H1 (cell line): Measurements from ENCODE around the gene MEGF9. TPM values are rescaled to one million over a fixed set of nuclear protein-coding genes. Genes with fewer than 3 reads are reported as not detected.

Experiments used
- CTCF ChIA-PET: fragments of 300-600 bp; sonication (Branson Sonifier 250); formaldehyde crosslinking; loops from one replicate; lab custom pipeline; 2021; ENCODE audit not compliant: partially characterized antibody; lab: Charles Lee
- POLR2A ChIA-PET: fragments of 300-600 bp; sonication (Branson Sonifier 250); formaldehyde crosslinking; loops from one replicate; lab custom pipeline; 2021; ENCODE audit warnings: inconsistent platforms; ENCODE audit not compliant: partially characterized antibody; lab: Charles Lee
- DNase-seq, 2 experiments: peaks; one replicate each; pipeline versions ENCODE4 v3.0.0 to v3.0.0-alpha.2; 2010 to 2022; ENCODE audit warnings: low spot score in 2 of 2, low read depth in 1 of 2, mixed read lengths in 1 of 2
- FAIRE-seq: peaks from 2 replicates; lab custom pipeline; 2011; peaks lifted over from hg19 to GRCh38; lab: Jason Lieb, UNC
- H2AFZ ChIP-seq: 2 replicates; pipeline ENCODE4 v1.8.1; 2012; ENCODE audit warnings: low read length, inconsistent platforms
- H2AK5ac ChIP-seq: 2 replicates; pipeline ENCODE4 v1.6.1; 2013; ENCODE audit warnings: low read depth, low read length
- H2BK120ac ChIP-seq: replicated peaks from 2 replicates; pipeline ENCODE3; 2013; ENCODE audit warnings: low read depth, low read length, inconsistent platforms
- H2BK12ac ChIP-seq: 2 replicates; pipeline ENCODE4 v1.6.1; 2013; ENCODE audit warnings: low read depth, low read length
- H2BK15ac ChIP-seq: 2 replicates; pipeline ENCODE4 v1.6.1; 2013; ENCODE audit warnings: low read length
- H2BK20ac ChIP-seq: 2 replicates; pipeline ENCODE4 v1.6.1; 2013; ENCODE audit warnings: low read length
- H2BK5ac ChIP-seq: 2 replicates; pipeline ENCODE4 v1.6.1; 2013; ENCODE audit warnings: low read depth, low read length
- H3K14ac ChIP-seq: 2 replicates; pipeline ENCODE4 v1.6.1; 2013; ENCODE audit warnings: inconsistent platforms; ENCODE audit not compliant: insufficient read length
- H3K18ac ChIP-seq: 2 replicates; pipeline ENCODE4 v1.6.1; 2013; ENCODE audit warnings: low read length; ENCODE audit errors: extremely low read depth
- H3K23ac ChIP-seq: 2 replicates; pipeline ENCODE4 v1.6.1; 2013; ENCODE audit warnings: inconsistent platforms; ENCODE audit not compliant: insufficient read length
- H3K23me2 ChIP-seq: 2 replicates; pipeline ENCODE4 v1.6.1; 2013; ENCODE audit warnings: low read depth, low read length
- H3K27ac ChIP-seq: 2 replicates; pipeline ENCODE4 v1.6.1; 2011; ENCODE audit warnings: low read depth, low read length, inconsistent platforms
- H3K27me3 ChIP-seq, 4 experiments: replicated peaks in 1 of 4; 1 replicate in 1 of 4; 2 replicates in 3 of 4; pipeline versions ENCODE4 v1.6.1 to v1.8.1; 2011 to 2013; ENCODE audit warnings: low read length in 3 of 4, mild to moderate bottlenecking in 3 of 4, inconsistent platforms in 2 of 4, mixed read lengths in 2 of 4, moderate library complexity in 1 of 4; ENCODE audit not compliant: control insufficient read depth in 3 of 4, insufficient read depth in 3 of 4; ENCODE audit errors: extremely low read depth in 1 of 4
- H3K36me3 ChIP-seq, 4 experiments: 2 replicates each; pipeline versions ENCODE4 v1.6.1 to v1.8.1; 2011 to 2013; ENCODE audit warnings: mild to moderate bottlenecking in 4 of 4, low read length in 3 of 4, moderate library complexity in 2 of 4, control low read depth in 1 of 4, inconsistent platforms in 1 of 4; ENCODE audit not compliant: insufficient read depth in 4 of 4, control insufficient read depth in 2 of 4
- H3K4ac ChIP-seq: replicated peaks from 2 replicates; pipeline ENCODE3; 2013; ENCODE audit warnings: low read length, low read depth, mixed read lengths, inconsistent platforms; ENCODE audit not compliant: insufficient read length
- H3K4me1 ChIP-seq, 4 experiments: replicated peaks in 1 of 4; 1 replicate in 1 of 4; 2 replicates in 3 of 4; pipeline versions ENCODE4 v1.6.1 to v1.8.1; 2011 to 2013; ENCODE audit warnings: low read length in 3 of 4, inconsistent platforms in 2 of 4, mixed read lengths in 1 of 4; ENCODE audit not compliant: insufficient read depth in 4 of 4, control insufficient read depth in 3 of 4
- H3K4me2 ChIP-seq, 2 experiments: 2 replicates each; pipeline versions ENCODE4 v1.6.1 to v1.8.1; 2011 to 2013; ENCODE audit warnings: low read depth in 2 of 2, low read length in 2 of 2, control low read depth in 1 of 2, inconsistent platforms in 1 of 2, mild to moderate bottlenecking in 1 of 2; ENCODE audit not compliant: insufficient read depth in 1 of 2
- H3K4me3 ChIP-seq, 4 experiments: fragments of 200-600, 300-600 bp in 1 of 4; sonication (generic), shearing (Covaris generic), sonication (Bioruptor Twin) in 1 of 4; 2 replicates each; pipeline versions ENCODE4 v1.5.1 to v1.8.1; 2011 to 2016; ENCODE audit warnings: low read length in 4 of 4, low read depth in 3 of 4, control low read depth in 2 of 4, inconsistent platforms in 2 of 4, mild to moderate bottlenecking in 2 of 4, mixed read lengths in 1 of 4, moderate library complexity in 1 of 4; ENCODE audit not compliant: insufficient read depth in 2 of 4; ENCODE audit errors: extremely low read depth in 1 of 4
- H3K56ac ChIP-seq: replicated peaks from 2 replicates; pipeline ENCODE3; 2013; ENCODE audit warnings: low read depth, mild to moderate bottlenecking, mixed read lengths, low read length, inconsistent platforms; ENCODE audit not compliant: insufficient read length
- H3K79me1 ChIP-seq: 2 replicates; pipeline ENCODE4 v1.6.1; 2013; ENCODE audit warnings: low read depth, low read length, control low read depth
- H3K79me2 ChIP-seq, 2 experiments: 2 replicates each; pipeline versions ENCODE4 v1.6.1 to v1.8.1; 2012 to 2013; ENCODE audit warnings: low read length in 2 of 2, mild to moderate bottlenecking in 2 of 2, inconsistent platforms in 1 of 2; ENCODE audit not compliant: insufficient read depth in 2 of 2, control insufficient read depth in 1 of 2
- H3K9ac ChIP-seq, 4 experiments: replicated peaks in 1 of 4; 1 replicate in 1 of 4; 2 replicates in 3 of 4; pipeline versions ENCODE4 v1.6.1 to v1.8.1; 2011 to 2013; ENCODE audit warnings: low read depth in 3 of 4, low read length in 3 of 4, control low read depth in 2 of 4, mild to moderate bottlenecking in 2 of 4, moderate library complexity in 2 of 4, inconsistent platforms in 1 of 4; ENCODE audit errors: extremely low read depth in 1 of 4
- H3K9me3 ChIP-seq, 2 experiments: 2 replicates each; pipeline versions ENCODE4 v1.6.1 to v1.8.1; 2012 to 2013; ENCODE audit warnings: mild to moderate bottlenecking in 2 of 2, moderate library complexity in 2 of 2, control low read depth in 1 of 2, inconsistent platforms in 1 of 2, low read depth in 1 of 2, low read length in 1 of 2, mixed read lengths in 1 of 2; ENCODE audit not compliant: insufficient read depth in 2 of 2
- H4K20me1 ChIP-seq, 2 experiments: replicated peaks in 1 of 2; 2 replicates each; pipeline versions ENCODE3 to v1.8.1; 2011 to 2013; ENCODE audit warnings: inconsistent platforms in 2 of 2, low read length in 2 of 2, mild to moderate bottlenecking in 1 of 2; ENCODE audit not compliant: insufficient read depth in 2 of 2, control insufficient read depth in 1 of 2
- H4K5ac ChIP-seq: 2 replicates; pipeline ENCODE4 v1.6.1; 2013; ENCODE audit warnings: low read length, low read depth, mixed read lengths, inconsistent platforms; ENCODE audit not compliant: insufficient read length
- H4K8ac ChIP-seq: 2 replicates; pipeline ENCODE4 v1.8.0; 2013; ENCODE audit warnings: mild to moderate bottlenecking, moderate library complexity, low read length, inconsistent platforms; ENCODE audit not compliant: insufficient read depth; ENCODE audit errors: extremely low read depth
- H4K91ac ChIP-seq: replicated peaks from 2 replicates; pipeline ENCODE3; 2013; ENCODE audit warnings: low read length, mixed read lengths, inconsistent platforms; ENCODE audit not compliant: insufficient read length
- ATF3 ChIP-seq: IDR thresholded peaks from 2 replicates; pipeline ENCODE4 v1.6.1; 2011; ENCODE audit warnings: low read depth, mild to moderate bottlenecking, low read length; ENCODE audit not compliant: insufficient read depth
- CEBPB ChIP-seq: IDR thresholded peaks from 2 replicates; pipeline ENCODE4 v1.6.1; 2012; ENCODE audit warnings: low read depth, low read length
- CREB1 ChIP-seq: IDR thresholded peaks from 2 replicates; pipeline ENCODE4 v1.6.1; 2012; ENCODE audit warnings: inconsistent platforms
- CTCF ChIP-seq, 3 experiments: IDR thresholded peaks; 1 replicate in 2 of 3; 2 replicates in 1 of 3; pipeline versions ENCODE4 v1.5.1 to v1.6.1; 2011; ENCODE audit warnings: low read length in 3 of 3, mild to moderate bottlenecking in 3 of 3, inconsistent platforms in 2 of 3, low read depth in 1 of 3, moderate library complexity in 1 of 3; ENCODE audit not compliant: insufficient read depth in 1 of 3; ENCODE audit errors: control extremely low read depth in 1 of 3
- EP300 ChIP-seq, 2 experiments: IDR thresholded peaks; 1 replicate in 1 of 2; 2 replicates in 1 of 2; pipeline ENCODE4 v1.6.1; 2011 to 2012; ENCODE audit warnings: low read depth in 2 of 2, low read length in 2 of 2, mild to moderate bottlenecking in 2 of 2, borderline replicate concordance in 1 of 2, inconsistent platforms in 1 of 2, moderate library complexity in 1 of 2
- KDM4A ChIP-seq: IDR thresholded peaks from one replicate; pipeline ENCODE4 v1.7.1; 2012; ENCODE audit warnings: low read depth, mild to moderate bottlenecking, moderate library complexity, low read length, inconsistent platforms; ENCODE audit not compliant: severe bottlenecking
- POU5F1 ChIP-seq: IDR thresholded peaks from 2 replicates; pipeline ENCODE4 v1.6.1; 2011; ENCODE audit warnings: low read depth, mild to moderate bottlenecking, low read length, moderate library complexity
- RAD21 ChIP-seq, 2 experiments: IDR thresholded peaks in 1 of 2; conservative IDR thresholded peaks in 1 of 2; 2 replicates each; pipeline ENCODE4 v1.6.1; 2011; ENCODE audit warnings: low read depth in 2 of 2, low read length in 2 of 2, improper control_type of control experiment in 1 of 2, inconsistent platforms in 1 of 2, mild to moderate bottlenecking in 1 of 2, moderate library complexity in 1 of 2
- SP1 ChIP-seq: IDR thresholded peaks from 2 replicates; pipeline ENCODE4 v1.6.1; 2011; ENCODE audit warnings: low read depth, low read length
- SP2 ChIP-seq: IDR thresholded peaks from 2 replicates; pipeline ENCODE4 v1.6.1; 2012; ENCODE audit warnings: mild to moderate bottlenecking, low read length, inconsistent platforms
- WGBS, 2 experiments: shearing (Covaris generic) in 1 of 2; methylation state at CpG; one replicate each; pipeline versions ENCODE4 v1.1.6 to v1.1.7; 2013 to 2015; ENCODE audit warnings: low lambda C conversion rate in 2 of 2, mixed read lengths in 2 of 2, inconsistent platforms in 1 of 2, low coverage in 1 of 2, missing lambda C conversion rate in 1 of 2; ENCODE audit not compliant: insufficient replicate concordance in 2 of 2, insufficient coverage in 1 of 2, insufficient read length in 1 of 2; ENCODE audit errors: extremely low coverage in 1 of 2, missing lambda C conversion rate in 1 of 2; 5-methylcytosine and 5-hydroxymethylcytosine counted together
- polyA plus RNA-seq, 7 experiments: library from polyadenylated mRNA; depleted of rRNA in 3 of 7; stranded (reverse) in 5 of 7; unstranded in 2 of 7; fragments of >200 nt in 5 of 7; fragments of 200-250 nt in 2 of 7; gene quantifications; 1 replicate in 5 of 7; 2 replicates in 1 of 7; 4 replicates in 1 of 7; pipeline versions ENCODE4 v1.2.1 to v1.2.3, GENCODE V29; 2011 to 2013; ENCODE audit warnings: missing spikeins in 2 of 7, mixed read lengths in 2 of 7
- total RNA-seq: library from RNA; stranded (reverse); fragmentation: NEBNext Ultra II Directional; extraction: Animal tissue kit (Norgen Biotek cat#: 25700); gene quantifications from 2 replicates; pipeline ENCODE4 v1.2.1, GENCODE V29; 2021
- TF ChIP-seq, protein P1 (sequence below): IDR thresholded peaks from 2 replicates; pipeline ENCODE4 v1.6.1; 2012; ENCODE audit warnings: inconsistent platforms

Gene MEGF9
- total and polyA plus RNA-seq, 2 of the 8 experiments (the other 6 are each of a cell fraction or from before 2014, with no cell fraction given), result 0.45 to 1.8 TPM

DNA sequence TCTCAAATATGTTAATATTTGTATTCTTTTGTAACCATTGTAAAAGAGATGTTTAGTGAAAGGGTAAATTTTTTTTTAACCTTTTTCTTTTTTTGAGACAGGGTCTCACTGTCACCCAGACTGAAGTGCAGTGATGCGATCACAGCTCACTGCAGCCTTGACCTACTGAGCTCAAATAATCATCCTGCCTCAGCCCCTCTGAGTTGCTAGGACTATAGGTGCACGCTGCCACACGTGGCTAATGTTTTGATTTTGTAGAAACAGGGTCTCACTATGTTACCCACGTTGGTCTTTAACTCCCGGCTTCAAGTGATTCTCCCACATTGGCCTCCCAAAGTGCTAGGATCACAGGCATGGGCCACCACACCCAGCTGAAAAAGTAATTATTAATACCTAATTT lies 76.4 kb downstream of the MEGF9 start:
- H2BK15ac ChIP-seq, result no peak overlapping the region
- no peaks in the 10 kb centered on the region for H3K27me3 ChIP-seq
- ChIA-PET POLR2A (no interaction called here), CTCF (no interaction called here)
- no peak overlapping the region for H4K91ac ChIP-seq
- no peak overlapping the region for H3K4me3 ChIP-seq
- H4K8ac ChIP-seq, result no peak overlapping the region
- no peaks in the 10 kb centered on the region for H4K20me1 ChIP-seq
- no peak overlapping the region for H2BK12ac ChIP-seq
- H3K9ac ChIP-seq, result no peak overlapping the region
- no peaks in the 10 kb centered on the region for H3K79me1 ChIP-seq
- H2BK120ac ChIP-seq, result no peak overlapping the region
- FAIRE-seq (no peak), DNase-seq (no peak)
- no peak overlapping the region for H4K5ac ChIP-seq
- no peak overlapping the region for H3K56ac ChIP-seq
- no peak overlapping the region for H3K23ac ChIP-seq
- H2AK5ac ChIP-seq, result no peak overlapping the region
- no peak overlapping the region for H3K4me2 ChIP-seq
- no peak overlapping the region for H3K27ac ChIP-seq
- H2BK20ac ChIP-seq, result no peak overlapping the region
- no peaks in the 10 kb centered on the region for H3K36me3 ChIP-seq
- H3K18ac ChIP-seq, result no peak overlapping the region
- 89% methylated on average over 5 of the region's 5 CpGs; no CpG with 5 or more reads in 1 of the 2 experiments for WGBS, 2 experiments
- no peaks in the 10 kb centered on the region for H3K79me2 ChIP-seq
- no peak overlapping the region for H2AFZ ChIP-seq
- peaks cover 4% of the 10 kb centered on the region in 2 experiments; a peak in 2 of 4 replicates for H3K9me3 ChIP-seq
- no peaks in the 10 kb centered on the region for H3K4me1 ChIP-seq
- H3K14ac ChIP-seq, result no peak overlapping the region
- H3K23me2 ChIP-seq, result no peaks in the 10 kb centered on the region
- H2BK5ac ChIP-seq, result no peak overlapping the region
- H3K4ac ChIP-seq, result no peak overlapping the region
- TF ChIP-seq CTCF (IDR thresholded peaks at IDR 0.05; ENCODE audit: control extremely low read depth in 1 of 3, insufficient read depth in 1 of 3, low read depth in 1 of 3, low read length in 3 of 3) (no peak), KDM4A (no peak), POU5F1 (no peak), SP2 (no peak), EP300 (IDR thresholded peaks at IDR 0.05; ENCODE audit: borderline replicate concordance in 1 of 2, low read depth in 2 of 2, low read length in 2 of 2) (no peak), CREB1 (no peak), RAD21 (IDR thresholded peaks at IDR 0.05 in 1 of 2, conservative IDR thresholded peaks at IDR 0.05 in 1 of 2; ENCODE audit: low read depth in 2 of 2, low read length in 2 of 2) (no peak), CEBPB (no peak), ATF3 (no peak), SP1 (no peak)
- TF ChIP-seq, protein P1, sequence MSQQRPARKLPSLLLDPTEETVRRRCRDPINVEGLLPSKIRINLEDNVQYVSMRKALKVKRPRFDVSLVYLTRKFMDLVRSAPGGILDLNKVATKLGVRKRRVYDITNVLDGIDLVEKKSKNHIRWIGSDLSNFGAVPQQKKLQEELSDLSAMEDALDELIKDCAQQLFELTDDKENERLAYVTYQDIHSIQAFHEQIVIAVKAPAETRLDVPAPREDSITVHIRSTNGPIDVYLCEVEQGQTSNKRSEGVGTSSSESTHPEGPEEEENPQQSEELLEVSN, result no peak
